Measurements from ENCODE around the gene HYDIN.

- no peak for TF ChIP-seq TAF1 (IDR thresholded peaks at IDR 0.05; ENCODE audit: low read depth, low read length)
- TF ChIP-seq POLR2AphosphoS5 (IDR thresholded peaks at IDR 0.05; ENCODE audit: low read depth, low read length) = no peak
- no peak for TF ChIP-seq POLR2A (IDR thresholded peaks at IDR 0.05; ENCODE audit: low read depth, low read length)
- TF ChIP-seq PAX5 (IDR thresholded peaks at IDR 0.05; ENCODE audit: insufficient read depth, low read length, severe bottlenecking) = no peak
Measured at GRCh38 chr16:71217506-71217905, 13.0 kb downstream of the HYDIN start.

All from GM12891 (cell line).